Lower leg skin (tissue), 3 donors: ENCODE measurements around the gene RBMXL2.

Source experiments
- POLR2A ChIP-seq, 2 donors: fragments of 450-650 bp; IDR thresholded peaks; one replicate each; pipeline ENCODE4 v1.6.1; 2016 to 2017; ENCODE audit warnings: antibody characterized with exemption in 2 of 2, mild to moderate bottlenecking in 1 of 2, moderate library complexity in 1 of 2
- TF ChIP-seq, protein P1 (sequence below), 3 donors: fragments of 450-650 bp; IDR thresholded peaks; one replicate each; pipeline ENCODE4 v1.5.1; 2016; ENCODE audit warnings: antibody characterized with exemption in 3 of 3, mild to moderate bottlenecking in 3 of 3, moderate library complexity in 2 of 3

DNA sequence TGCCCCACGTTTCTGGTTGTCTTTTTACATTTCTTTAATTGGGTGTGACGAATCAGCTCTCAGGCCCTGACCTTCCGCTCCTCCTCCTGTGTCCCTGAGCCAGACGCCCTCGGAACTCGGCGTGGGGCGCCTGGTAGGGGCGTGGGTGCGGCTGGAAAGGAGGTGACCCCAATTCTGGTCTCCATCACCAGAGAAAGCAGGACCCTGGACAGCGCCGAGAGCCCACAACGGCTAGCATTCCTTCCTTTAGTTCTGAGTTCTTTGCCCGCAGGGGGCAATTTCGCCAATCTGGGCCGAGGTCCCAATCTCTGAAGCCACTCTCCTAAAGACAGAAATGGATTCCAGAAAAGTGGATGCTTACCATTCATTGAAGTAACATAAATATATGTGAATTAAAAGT is 11.7 kb upstream of the RBMXL2 start:
- no peak for TF ChIP-seq POLR2A (IDR thresholded peaks at IDR 0.05)
- TF ChIP-seq, protein P1, sequence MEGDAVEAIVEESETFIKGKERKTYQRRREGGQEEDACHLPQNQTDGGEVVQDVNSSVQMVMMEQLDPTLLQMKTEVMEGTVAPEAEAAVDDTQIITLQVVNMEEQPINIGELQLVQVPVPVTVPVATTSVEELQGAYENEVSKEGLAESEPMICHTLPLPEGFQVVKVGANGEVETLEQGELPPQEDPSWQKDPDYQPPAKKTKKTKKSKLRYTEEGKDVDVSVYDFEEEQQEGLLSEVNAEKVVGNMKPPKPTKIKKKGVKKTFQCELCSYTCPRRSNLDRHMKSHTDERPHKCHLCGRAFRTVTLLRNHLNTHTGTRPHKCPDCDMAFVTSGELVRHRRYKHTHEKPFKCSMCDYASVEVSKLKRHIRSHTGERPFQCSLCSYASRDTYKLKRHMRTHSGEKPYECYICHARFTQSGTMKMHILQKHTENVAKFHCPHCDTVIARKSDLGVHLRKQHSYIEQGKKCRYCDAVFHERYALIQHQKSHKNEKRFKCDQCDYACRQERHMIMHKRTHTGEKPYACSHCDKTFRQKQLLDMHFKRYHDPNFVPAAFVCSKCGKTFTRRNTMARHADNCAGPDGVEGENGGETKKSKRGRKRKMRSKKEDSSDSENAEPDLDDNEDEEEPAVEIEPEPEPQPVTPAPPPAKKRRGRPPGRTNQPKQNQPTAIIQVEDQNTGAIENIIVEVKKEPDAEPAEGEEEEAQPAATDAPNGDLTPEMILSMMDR (IDR thresholded peaks at IDR 0.05), result no peak
